ENCODE results near the gene ZNF629. TPM values are rescaled to one million over a fixed set of nuclear protein-coding genes. Genes with fewer than 3 reads are reported as not detected.
"Not testable (repeated sequence)": the region's sequence is repeated elsewhere in the genome, so short reads cannot be mapped to it uniquely, and the experiment has no call there.

Gene ZNF629
- 1 to 10 TPM; 1.6 to 2.5 TPM for total RNA-seq

GRCh38 chr16:30786936-30787612, at the start of gene ZNF629:
ZNF629 (minus strand) TSS chr16:30787205; CDS start chr16:30784482, 2,723 bp downstream.
- Mint-ChIP-seq H3K27me3 (peaks cover 22% of the 10 kb centered on the region), H3K4me1 (peaks cover 5% of the 10 kb centered on the region), H3K27ac (peak within 1 kb of the TSS; percentile 15), H3K9me3 (ENCODE audit: low read depth) (no peaks in the 10 kb centered on the region), H3K4me3 (peak within 1 kb of the TSS; percentile 72), H3K36me3 (no peaks in the 10 kb centered on the region)
- CTCF ChIA-PET: no interaction called here
- DNase-seq: no peak
- ATAC-seq: peak; percentile 53

- CTCF ChIA-PET: interaction anchor here (3.5 kb wide), 1 partner anchor 10 kb away, joined by 15 read pairs; no protein-coding TSS in a partner anchor
- H3K27ac Mint-ChIP-seq: no peak overlapping the region
- H3K4me3 Mint-ChIP-seq: no peak overlapping the region
- H3K27me3 Mint-ChIP-seq: peaks cover 4% of the 10 kb centered on the region
- no peak for ATAC-seq
- no peaks in the 10 kb centered on the region for H3K36me3 Mint-ChIP-seq
- H3K9me3 Mint-ChIP-seq (ENCODE audit: low read depth): no peaks in the 10 kb centered on the region
- H3K4me1 Mint-ChIP-seq: no peaks in the 10 kb centered on the region
- DNase-seq: no peak
These were observed 47.2 kb upstream of the ZNF629 start for GRCh38 chr16:30834130-30834740.

GRCh38 chr16:30830072-30830417, 43.0 kb upstream of the ZNF629 start:
- DNase-seq (no peak), ATAC-seq (no peak)
- Mint-ChIP-seq H3K27ac (no peak overlapping the region), H3K9me3 (ENCODE audit: low read depth) (no peaks in the 10 kb centered on the region), H3K4me3 (no peak overlapping the region), H3K36me3 (no peaks in the 10 kb centered on the region), H3K4me1 (no peaks in the 10 kb centered on the region), H3K27me3 (peaks cover 12% of the 10 kb centered on the region)
- CTCF ChIA-PET: interaction anchor here (0.6 to 2.9 kb wide), 4 partner anchors 15 to 965 kb away, joined by 3 to 9 read pairs (median 6); no protein-coding TSS in a partner anchor

- H3K4me3 Mint-ChIP-seq: no peak overlapping the region
- CTCF ChIA-PET: interaction anchor here (0.6 to 2.9 kb wide), 3 partner anchors 15 to 965 kb away, joined by 3 to 9 read pairs (median 7); no protein-coding TSS in a partner anchor
- H3K36me3 Mint-ChIP-seq: no peaks in the 10 kb centered on the region
- no peaks in the 10 kb centered on the region for H3K4me1 Mint-ChIP-seq
- no peak overlapping the region for H3K27ac Mint-ChIP-seq
- peaks cover 12% of the 10 kb centered on the region for H3K27me3 Mint-ChIP-seq
- no peak for DNase-seq
- no peaks in the 10 kb centered on the region for H3K9me3 Mint-ChIP-seq (ENCODE audit: low read depth)
- no peak for ATAC-seq
These were observed 42.4 kb upstream of the ZNF629 start for GRCh38 chr16:30829130-30830071.

- H3K4me1 Mint-ChIP-seq: no peaks in the 10 kb centered on the region
- no peaks in the 10 kb centered on the region for H3K36me3 Mint-ChIP-seq
- H3K4me3 Mint-ChIP-seq: no peak overlapping the region
- no peaks in the 10 kb centered on the region for H3K9me3 Mint-ChIP-seq (ENCODE audit: low read depth)
- no peaks in the 10 kb centered on the region for H3K27me3 Mint-ChIP-seq
- DNase-seq (no peak), ATAC-seq (no peak)
- CTCF ChIA-PET: interaction anchor here (2.4 kb wide), 1 partner anchor 8 kb away, joined by 13 read pairs; no protein-coding TSS in a partner anchor
- no peak overlapping the region for H3K27ac Mint-ChIP-seq
These were observed 34.9 kb upstream of the ZNF629 start for GRCh38 chr16:30821891-30822290.

- ATAC-seq; H3K9me3 Mint-ChIP-seq (ENCODE audit: low read depth); H3K36me3 Mint-ChIP-seq; H3K4me3 Mint-ChIP-seq; H3K27ac Mint-ChIP-seq; H3K4me1 Mint-ChIP-seq; DNase-seq; H3K27me3 Mint-ChIP-seq; CTCF ChIA-PET: not testable (repeated sequence)
These were observed 34.4 kb upstream of the ZNF629 start for GRCh38 chr16:30821441-30821840.

- Mint-ChIP-seq H3K36me3 (no peaks in the 10 kb centered on the region), H3K4me3 (no peak overlapping the region), H3K27ac (no peak overlapping the region), H3K27me3 (no peaks in the 10 kb centered on the region), H3K4me1 (no peaks in the 10 kb centered on the region), H3K9me3 (ENCODE audit: low read depth) (no peaks in the 10 kb centered on the region)
- no peak for DNase-seq
- CTCF ChIA-PET: no interaction called here
- ATAC-seq: no peak
These were observed 34.0 kb upstream of the ZNF629 start for GRCh38 chr16:30820952-30821421.

- H3K9me3 Mint-ChIP-seq (ENCODE audit: low read depth): no peaks in the 10 kb centered on the region
- no peaks in the 10 kb centered on the region for H3K36me3 Mint-ChIP-seq
- ATAC-seq (no peak), DNase-seq (no peak)
- no peaks in the 10 kb centered on the region for H3K27me3 Mint-ChIP-seq
- H3K4me3 Mint-ChIP-seq: no peak overlapping the region
- peaks cover 12% of the 10 kb centered on the region for H3K4me1 Mint-ChIP-seq
- no peak overlapping the region for H3K27ac Mint-ChIP-seq
- CTCF ChIA-PET: interaction anchor here (3.5 kb wide), 1 partner anchor 11 kb away, joined by 32 read pairs; no protein-coding TSS in a partner anchor
These were observed 29.8 kb upstream of the ZNF629 start for GRCh38 chr16:30816769-30817168.

- Mint-ChIP-seq H3K27ac (peak overlapping the region; percentile 88), H3K4me1 (peaks cover 12% of the 10 kb centered on the region), H3K9me3 (ENCODE audit: low read depth) (no peaks in the 10 kb centered on the region), H3K36me3 (no peaks in the 10 kb centered on the region), H3K27me3 (peaks cover 2% of the 10 kb centered on the region), H3K4me3 (peak overlapping the region; percentile 94)
- ATAC-seq (no peak), DNase-seq (no peak)
- CTCF ChIA-PET: interaction anchor here (0.6 to 3.5 kb wide), 31 partner anchors 8 to 329 kb away, joined by 3 to 32 read pairs (median 6); partner anchors contain the start of gene PHKG2
These were observed 26.8 kb upstream of the ZNF629 start for GRCh38 chr16:30813821-30814189.

GRCh38 chr16:30809675-30810074, 22.7 kb upstream of the ZNF629 start:
- DNase-seq; H3K4me3 Mint-ChIP-seq; H3K36me3 Mint-ChIP-seq; H3K27ac Mint-ChIP-seq; H3K9me3 Mint-ChIP-seq (ENCODE audit: low read depth); CTCF ChIA-PET; ATAC-seq: not testable (repeated sequence)
- Mint-ChIP-seq H3K27me3 (peaks cover 17% of the 10 kb centered on the region), H3K4me1 (peaks cover 19% of the 10 kb centered on the region)

GRCh38 chr16:30808890-30809426, 22.0 kb upstream of the ZNF629 start:
- DNase-seq; ATAC-seq; H3K9me3 Mint-ChIP-seq (ENCODE audit: low read depth); H3K27ac Mint-ChIP-seq; H3K4me3 Mint-ChIP-seq; H3K36me3 Mint-ChIP-seq: not testable (repeated sequence)
- CTCF ChIA-PET: interaction anchor here (0.6 kb wide), 1 partner anchor 404 kb away, joined by 3 read pairs; no protein-coding TSS in a partner anchor
- Mint-ChIP-seq H3K27me3 (peaks cover 17% of the 10 kb centered on the region), H3K4me1 (peaks cover 16% of the 10 kb centered on the region)

- ATAC-seq (no peak), DNase-seq (no peak)
- peaks cover 14% of the 10 kb centered on the region for H3K4me1 Mint-ChIP-seq
- no peak overlapping the region for H3K27ac Mint-ChIP-seq
- peaks cover 2% of the 10 kb centered on the region for H3K36me3 Mint-ChIP-seq
- no peaks in the 10 kb centered on the region for H3K9me3 Mint-ChIP-seq (ENCODE audit: low read depth)
- CTCF ChIA-PET: interaction anchor here (2.2 kb wide), 1 partner anchor 37 kb away, joined by 9 read pairs; no protein-coding TSS in a partner anchor
- peaks cover 17% of the 10 kb centered on the region for H3K27me3 Mint-ChIP-seq
- no peak overlapping the region for H3K4me3 Mint-ChIP-seq
These were observed 21.1 kb upstream of the ZNF629 start for GRCh38 chr16:30808146-30808545.

Data from activated CD8-positive, alpha-beta memory T cell treated with anti-CD3 and anti-CD28 coated beads, Interleukin-2, amount 10 ng/mL, durations not matched to agents 7 days and 5 days (primary cell).